ENCODE measurements around the gene EIF1.

The EIF1 gene

GRCh38 chr17:41707803-41708669 is 19.4 kb downstream of the EIF1 start:
- no peak for DNase-seq

GRCh38 chr17:41710472-41711090 is 21.9 kb downstream of the EIF1 start:
- peak; percentile 98 for DNase-seq

GRCh38 chr17:41711669-41712400 is 23.1 kb downstream of the EIF1 start, which contains the start of gene GAST:
Gene GAST, plus strand, starts transcription at chr17:41712331. Its CDS starts 3,106 bp downstream, at chr17:41715437.
- no peak for DNase-seq

GRCh38 chr17:41717408-41718286 is 29.0 kb downstream of the EIF1 start:
- DNase-seq = no peak

GRCh38 chr17:41718287-41718645 is 29.6 kb downstream of the EIF1 start:
- no peak for DNase-seq

- DNase-seq = peak; percentile 55
Measured at GRCh38 chr17:41722231-41722630, 33.5 kb downstream of the EIF1 start.

GRCh38 chr17:41723801-41724475 is 35.3 kb downstream of the EIF1 start:
- DNase-seq = no peak

- no peak for DNase-seq
Measured at GRCh38 chr17:41724476-41725050, 35.9 kb downstream of the EIF1 start.

GRCh38 chr17:41725134-41725533 is 36.4 kb downstream of the EIF1 start:
- no peak for DNase-seq

- no peak for DNase-seq
Measured at GRCh38 chr17:41728056-41728455, 39.4 kb downstream of the EIF1 start.

- DNase-seq = no peak
Measured at GRCh38 chr17:41730479-41730878, 41.8 kb downstream of the EIF1 start.

GRCh38 chr17:41731836-41732235 is 43.2 kb downstream of the EIF1 start:
- DNase-seq = no peak

- DNase-seq = no peak
Measured at GRCh38 chr17:41733348-41734138, 44.9 kb downstream of the EIF1 start.

- no peak for DNase-seq
Measured at GRCh38 chr17:41734139-41734948, 45.7 kb downstream of the EIF1 start, which contains the start of gene HAP1. Gene HAP1, minus strand, starts transcription at chr17:41734643. Its CDS starts 9 bp downstream, at chr17:41734634.

GRCh38 chr17:41734949-41735313 is 46.2 kb downstream of the EIF1 start:
- DNase-seq = no peak

GRCh38 chr17:41735744-41736143 is 47.1 kb downstream of the EIF1 start:
- no peak for DNase-seq

- DNase-seq = no peak
Measured at GRCh38 chr17:41736983-41737679, 48.4 kb downstream of the EIF1 start.

- no peak for DNase-seq
Measured at GRCh38 chr17:41737680-41738023, 49.0 kb downstream of the EIF1 start.

GRCh38 chr17:41738077-41738800 is 49.6 kb downstream of the EIF1 start:
- peak; percentile 28 for DNase-seq
